Body of pancreas (tissue), 4 donors: ENCODE measurements around the gene WDFY4.

Source experiments
- CTCF ChIP-seq, 7 experiments: fragments of 450-650 bp in 4 of 7; fragments of 200-600 bp in 3 of 7; sonication (generic) in 3 of 7; IDR thresholded peaks; one replicate each; pipeline ENCODE4 v1.5.1; 2016 to 2019; ENCODE audit warnings: antibody characterized with exemption in 7 of 7
- POLR2A ChIP-seq, 3 donors: fragments of 450-650 bp; IDR thresholded peaks; one replicate each; pipeline ENCODE4 v1.6.1; 2016; ENCODE audit warnings: antibody characterized with exemption in 3 of 3, mild to moderate bottlenecking in 2 of 3

DNA sequence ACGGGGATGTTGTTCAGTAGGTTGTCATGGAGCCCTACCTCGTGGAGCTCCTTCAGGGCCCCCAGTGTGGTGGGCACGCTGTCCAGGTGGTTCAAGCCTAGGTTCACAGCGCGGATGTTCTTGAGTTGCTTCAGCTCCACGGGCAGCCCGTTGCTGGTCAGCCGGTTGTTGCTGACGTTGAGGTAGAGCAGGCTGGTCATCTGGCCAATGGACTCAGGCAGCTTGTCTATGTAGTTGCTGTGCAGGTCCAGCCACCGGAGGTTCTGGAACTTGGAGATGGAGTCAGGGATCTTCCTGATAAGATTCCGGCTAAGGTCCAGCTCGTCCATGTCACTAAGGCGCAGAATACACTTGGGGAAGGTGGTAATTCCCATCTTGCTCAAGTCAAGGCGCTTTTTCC is 229.0 kb downstream of the WDFY4 start:
- TF ChIP-seq CTCF (IDR thresholded peaks at IDR 0.05), result no peak
- TF ChIP-seq POLR2A (IDR thresholded peaks at IDR 0.05), result no peak
